ENCODE measurements around the gene NACC2. TPM values are rescaled to one million over a fixed set of nuclear protein-coding genes. Genes with fewer than 3 reads are reported as not detected.
A peak's percentile ranks its signal among the peaks of the same experiment; 100 is the strongest.

The NACC2 gene
- total and polyA plus RNA-seq, 9 of the 15 experiments (the other 6 are each of a cell fraction or from before 2014, with no cell fraction given): 0.70 to 25.1 (median 5.6) TPM

DNA sequence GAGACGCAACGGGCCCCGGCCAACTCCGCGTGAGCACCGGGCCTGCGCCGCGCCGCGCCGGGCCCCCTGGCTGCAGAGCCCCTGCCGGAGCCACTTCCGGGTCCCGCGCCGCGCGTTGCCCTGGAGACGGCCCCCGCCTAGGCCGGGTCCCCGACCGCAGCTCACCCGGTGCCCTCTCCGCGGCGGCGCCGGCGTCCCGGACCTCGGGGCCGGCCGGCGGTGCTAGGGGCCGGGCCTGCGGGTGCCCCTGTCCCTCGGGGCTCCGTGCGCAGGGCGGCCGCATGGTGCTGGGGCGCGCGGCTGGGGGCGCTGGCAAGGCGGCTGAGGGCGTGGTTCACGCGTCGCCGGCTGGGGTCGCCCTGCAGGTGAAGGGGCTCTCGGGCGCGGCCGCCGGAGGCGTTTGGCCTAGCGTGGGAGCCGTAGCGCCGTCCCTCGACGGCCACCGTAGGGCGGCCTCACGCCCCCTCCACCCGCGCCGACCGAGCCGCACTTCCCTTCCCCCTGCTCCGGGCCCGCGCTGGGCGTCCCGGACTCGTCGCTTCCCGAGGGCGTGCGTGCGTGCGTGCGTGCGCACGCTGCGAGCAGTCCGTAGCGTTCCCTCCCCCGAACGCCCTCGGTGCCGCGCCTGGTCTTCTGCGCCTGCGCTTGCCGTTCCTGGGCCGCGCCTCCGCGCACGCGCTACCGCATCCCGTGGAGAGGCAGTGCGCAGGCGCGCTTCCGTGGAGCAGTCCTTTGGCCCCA, 23.4 kb upstream of the NACC2 start, which contains the start of gene TMEM250 (continued):
- TF ChIP-seq, protein P1, sequence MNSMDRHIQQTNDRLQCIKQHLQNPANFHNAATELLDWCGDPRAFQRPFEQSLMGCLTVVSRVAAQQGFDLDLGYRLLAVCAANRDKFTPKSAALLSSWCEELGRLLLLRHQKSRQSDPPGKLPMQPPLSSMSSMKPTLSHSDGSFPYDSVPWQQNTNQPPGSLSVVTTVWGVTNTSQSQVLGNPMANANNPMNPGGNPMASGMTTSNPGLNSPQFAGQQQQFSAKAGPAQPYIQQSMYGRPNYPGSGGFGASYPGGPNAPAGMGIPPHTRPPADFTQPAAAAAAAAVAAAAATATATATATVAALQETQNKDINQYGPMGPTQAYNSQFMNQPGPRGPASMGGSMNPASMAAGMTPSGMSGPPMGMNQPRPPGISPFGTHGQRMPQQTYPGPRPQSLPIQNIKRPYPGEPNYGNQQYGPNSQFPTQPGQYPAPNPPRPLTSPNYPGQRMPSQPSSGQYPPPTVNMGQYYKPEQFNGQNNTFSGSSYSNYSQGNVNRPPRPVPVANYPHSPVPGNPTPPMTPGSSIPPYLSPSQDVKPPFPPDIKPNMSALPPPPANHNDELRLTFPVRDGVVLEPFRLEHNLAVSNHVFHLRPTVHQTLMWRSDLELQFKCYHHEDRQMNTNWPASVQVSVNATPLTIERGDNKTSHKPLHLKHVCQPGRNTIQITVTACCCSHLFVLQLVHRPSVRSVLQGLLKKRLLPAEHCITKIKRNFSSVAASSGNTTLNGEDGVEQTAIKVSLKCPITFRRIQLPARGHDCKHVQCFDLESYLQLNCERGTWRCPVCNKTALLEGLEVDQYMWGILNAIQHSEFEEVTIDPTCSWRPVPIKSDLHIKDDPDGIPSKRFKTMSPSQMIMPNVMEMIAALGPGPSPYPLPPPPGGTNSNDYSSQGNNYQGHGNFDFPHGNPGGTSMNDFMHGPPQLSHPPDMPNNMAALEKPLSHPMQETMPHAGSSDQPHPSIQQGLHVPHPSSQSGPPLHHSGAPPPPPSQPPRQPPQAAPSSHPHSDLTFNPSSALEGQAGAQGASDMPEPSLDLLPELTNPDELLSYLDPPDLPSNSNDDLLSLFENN (IDR thresholded peaks at IDR 0.05; ENCODE audit: low read depth in 2 of 2, low read length in 2 of 2): no peak
- TF ChIP-seq EP300 (IDR thresholded peaks at IDR 0.05; ENCODE audit: low read length) (no peak), HNRNPLL (IDR thresholded peaks at IDR 0.05; ENCODE audit: low read depth, low read length, poor library complexity, severe bottlenecking) (peak; percentile 88), ZNF696 (CRISPR knock-in tag; conservative IDR thresholded peaks at IDR 0.05) (no peak), ZNF445 (CRISPR knock-in tag; IDR thresholded peaks at IDR 0.05; ENCODE audit: low read depth) (no peak), CTBP1 (IDR thresholded peaks at IDR 0.05; ENCODE audit: borderline replicate concordance) (peak; percentile 99), POLR2A (conservative IDR thresholded peaks at IDR 0.05) (no peak), ZNF583 (CRISPR knock-in tag; IDR thresholded peaks at IDR 0.05) (no peak), FOXJ3 (CRISPR knock-in tag; IDR thresholded peaks at IDR 0.05) (no peak), FOXA3 (CRISPR knock-in tag; conservative IDR thresholded peaks at IDR 0.05 in 1 of 2, IDR thresholded peaks at IDR 0.05 in 1 of 2) (no peak)
- TF ChIP-seq, protein P2, sequence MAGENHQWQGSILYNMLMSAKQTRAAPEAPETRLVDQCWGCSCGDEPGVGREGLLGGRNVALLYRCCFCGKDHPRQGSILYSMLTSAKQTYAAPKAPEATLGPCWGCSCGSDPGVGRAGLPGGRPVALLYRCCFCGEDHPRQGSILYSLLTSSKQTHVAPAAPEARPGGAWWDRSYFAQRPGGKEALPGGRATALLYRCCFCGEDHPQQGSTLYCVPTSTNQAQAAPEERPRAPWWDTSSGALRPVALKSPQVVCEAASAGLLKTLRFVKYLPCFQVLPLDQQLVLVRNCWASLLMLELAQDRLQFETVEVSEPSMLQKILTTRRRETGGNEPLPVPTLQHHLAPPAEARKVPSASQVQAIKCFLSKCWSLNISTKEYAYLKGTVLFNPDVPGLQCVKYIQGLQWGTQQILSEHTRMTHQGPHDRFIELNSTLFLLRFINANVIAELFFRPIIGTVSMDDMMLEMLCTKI (IDR thresholded peaks at IDR 0.05; ENCODE audit: partially characterized antibody): no peak
- TF ChIP-seq, protein P3, sequence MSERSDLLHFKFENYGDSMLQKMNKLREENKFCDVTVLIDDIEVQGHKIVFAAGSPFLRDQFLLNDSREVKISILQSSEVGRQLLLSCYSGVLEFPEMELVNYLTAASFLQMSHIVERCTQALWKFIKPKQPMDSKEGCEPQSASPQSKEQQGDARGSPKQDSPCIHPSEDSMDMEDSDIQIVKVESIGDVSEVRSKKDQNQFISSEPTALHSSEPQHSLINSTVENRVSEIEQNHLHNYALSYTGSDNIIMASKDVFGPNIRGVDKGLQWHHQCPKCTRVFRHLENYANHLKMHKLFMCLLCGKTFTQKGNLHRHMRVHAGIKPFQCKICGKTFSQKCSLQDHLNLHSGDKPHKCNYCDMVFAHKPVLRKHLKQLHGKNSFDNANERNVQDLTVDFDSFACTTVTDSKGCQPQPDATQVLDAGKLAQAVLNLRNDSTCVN (CRISPR knock-in tag; IDR thresholded peaks at IDR 0.05): no peak
- TF ChIP-seq, protein P4, sequence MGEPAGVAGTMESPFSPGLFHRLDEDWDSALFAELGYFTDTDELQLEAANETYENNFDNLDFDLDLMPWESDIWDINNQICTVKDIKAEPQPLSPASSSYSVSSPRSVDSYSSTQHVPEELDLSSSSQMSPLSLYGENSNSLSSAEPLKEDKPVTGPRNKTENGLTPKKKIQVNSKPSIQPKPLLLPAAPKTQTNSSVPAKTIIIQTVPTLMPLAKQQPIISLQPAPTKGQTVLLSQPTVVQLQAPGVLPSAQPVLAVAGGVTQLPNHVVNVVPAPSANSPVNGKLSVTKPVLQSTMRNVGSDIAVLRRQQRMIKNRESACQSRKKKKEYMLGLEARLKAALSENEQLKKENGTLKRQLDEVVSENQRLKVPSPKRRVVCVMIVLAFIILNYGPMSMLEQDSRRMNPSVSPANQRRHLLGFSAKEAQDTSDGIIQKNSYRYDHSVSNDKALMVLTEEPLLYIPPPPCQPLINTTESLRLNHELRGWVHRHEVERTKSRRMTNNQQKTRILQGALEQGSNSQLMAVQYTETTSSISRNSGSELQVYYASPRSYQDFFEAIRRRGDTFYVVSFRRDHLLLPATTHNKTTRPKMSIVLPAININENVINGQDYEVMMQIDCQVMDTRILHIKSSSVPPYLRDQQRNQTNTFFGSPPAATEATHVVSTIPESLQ (CRISPR knock-in tag; IDR thresholded peaks at IDR 0.05): no peak; the same call in 1 of the 2 replicates
- TF ChIP-seq, protein P5, sequence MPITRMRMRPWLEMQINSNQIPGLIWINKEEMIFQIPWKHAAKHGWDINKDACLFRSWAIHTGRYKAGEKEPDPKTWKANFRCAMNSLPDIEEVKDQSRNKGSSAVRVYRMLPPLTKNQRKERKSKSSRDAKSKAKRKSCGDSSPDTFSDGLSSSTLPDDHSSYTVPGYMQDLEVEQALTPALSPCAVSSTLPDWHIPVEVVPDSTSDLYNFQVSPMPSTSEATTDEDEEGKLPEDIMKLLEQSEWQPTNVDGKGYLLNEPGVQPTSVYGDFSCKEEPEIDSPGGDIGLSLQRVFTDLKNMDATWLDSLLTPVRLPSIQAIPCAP (CRISPR knock-in tag; IDR thresholded peaks at IDR 0.05; ENCODE audit: borderline replicate concordance): no peak
- TF ChIP-seq, protein P6, sequence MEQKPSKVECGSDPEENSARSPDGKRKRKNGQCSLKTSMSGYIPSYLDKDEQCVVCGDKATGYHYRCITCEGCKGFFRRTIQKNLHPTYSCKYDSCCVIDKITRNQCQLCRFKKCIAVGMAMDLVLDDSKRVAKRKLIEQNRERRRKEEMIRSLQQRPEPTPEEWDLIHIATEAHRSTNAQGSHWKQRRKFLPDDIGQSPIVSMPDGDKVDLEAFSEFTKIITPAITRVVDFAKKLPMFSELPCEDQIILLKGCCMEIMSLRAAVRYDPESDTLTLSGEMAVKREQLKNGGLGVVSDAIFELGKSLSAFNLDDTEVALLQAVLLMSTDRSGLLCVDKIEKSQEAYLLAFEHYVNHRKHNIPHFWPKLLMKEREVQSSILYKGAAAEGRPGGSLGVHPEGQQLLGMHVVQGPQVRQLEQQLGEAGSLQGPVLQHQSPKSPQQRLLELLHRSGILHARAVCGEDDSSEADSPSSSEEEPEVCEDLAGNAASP (IDR thresholded peaks at IDR 0.05): no peak

All from K562 (cell line).